GM19455 (cell line): ENCODE results near the gene GCGR.

Experiments used
- ATAC-seq: cut with Tn5 transposase; IDR thresholded peaks from one replicate; pipeline ENCODE4 v1.9.1; 2021; ENCODE audit not compliant: unreplicated experiment

The GCGR gene

DNA sequence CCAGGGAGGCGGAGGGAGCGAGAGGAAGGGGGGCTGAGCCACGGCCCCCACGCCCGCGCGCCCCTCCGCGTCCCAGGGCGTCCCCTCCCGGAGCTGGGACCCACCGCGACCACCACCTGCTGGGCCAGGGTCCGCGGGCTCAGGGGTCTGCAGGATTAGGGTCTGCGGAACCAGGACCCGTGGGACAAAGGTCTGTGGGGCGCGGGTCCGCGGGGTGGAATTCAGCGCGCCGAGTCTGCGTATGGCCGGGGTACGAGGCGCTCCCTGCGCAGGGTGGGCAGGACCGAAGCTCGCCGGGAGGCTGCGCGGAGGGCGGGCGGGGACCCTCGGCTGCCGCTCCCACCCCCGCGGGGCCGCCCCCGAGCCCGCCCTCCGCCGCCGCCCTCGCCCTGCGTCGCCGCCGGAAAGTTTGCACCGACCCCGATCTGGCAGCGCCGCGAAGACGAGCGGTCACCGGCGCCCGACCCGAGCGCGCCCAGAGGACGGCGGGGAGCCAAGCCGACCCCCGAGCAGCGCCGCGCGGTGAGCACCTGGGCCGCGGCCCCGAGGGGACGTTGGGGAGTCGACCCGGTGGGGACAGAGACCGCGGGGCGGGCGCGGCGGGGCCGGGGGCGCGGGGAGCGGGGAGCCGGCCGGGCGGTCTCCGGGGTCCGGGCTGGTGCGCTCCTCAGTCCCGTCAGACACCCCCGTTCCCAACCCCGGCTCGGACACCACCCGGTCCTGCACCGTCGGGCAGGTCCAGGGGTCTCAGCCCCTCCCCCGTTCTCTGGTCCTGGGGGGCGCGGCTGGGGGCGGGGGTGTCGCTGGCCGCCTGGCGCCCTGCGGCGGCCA is at the start of gene GCGR:
Gene GCGR, plus strand, starts transcription at position 423 of the 831 bp plus-strand sequence. CDS start 4,869 bp downstream, outside the sequence.
- ATAC-seq: no peak

DNA sequence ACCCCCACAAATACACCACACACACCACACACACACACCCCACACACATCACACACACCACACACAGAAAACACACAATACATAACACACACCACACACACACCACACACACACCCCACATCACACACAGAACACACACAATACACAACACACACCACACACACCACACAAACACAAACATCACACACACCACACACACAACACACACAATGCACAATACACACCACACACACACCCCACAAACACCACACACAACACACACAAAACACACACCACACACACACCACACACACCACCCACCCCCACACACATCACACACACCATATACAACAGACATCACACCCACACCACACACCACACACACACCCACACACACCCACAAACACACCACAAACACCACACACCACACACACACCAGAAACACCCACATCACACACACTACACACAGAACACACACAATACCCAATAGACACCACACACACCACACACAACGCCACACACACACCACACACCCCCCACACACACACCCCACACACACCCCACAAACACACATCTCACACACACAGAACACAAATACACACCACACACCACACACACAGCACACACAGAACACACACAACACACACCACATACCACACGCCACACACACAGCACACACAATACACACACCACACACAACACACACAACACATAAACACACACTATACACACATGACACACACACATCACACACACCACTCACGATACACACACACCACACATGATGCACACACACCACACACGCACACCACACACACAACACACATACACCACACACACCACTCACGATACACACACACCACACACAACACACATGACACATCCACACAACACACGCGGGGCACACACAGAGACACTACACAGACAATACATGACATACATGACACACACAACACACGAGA is 11.0 kb upstream of the GCGR start:
- ATAC-seq: no peak

DNA sequence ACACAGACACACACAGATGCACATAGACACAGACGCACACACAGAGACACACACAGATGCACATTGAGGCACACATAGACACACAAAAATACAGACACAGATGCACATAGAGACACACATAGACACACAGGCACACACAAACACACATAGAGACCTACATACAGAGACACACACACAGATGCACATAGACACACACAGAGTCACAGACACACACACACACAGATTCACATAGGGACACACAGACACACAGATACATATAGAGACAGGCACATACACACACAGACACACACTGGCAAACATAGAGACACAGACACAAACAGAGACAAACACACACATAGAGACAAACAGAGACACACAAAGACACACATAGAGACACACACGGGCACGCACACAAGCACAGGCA is 9.9 kb upstream of the GCGR start:
- ATAC-seq: no peak

DNA sequence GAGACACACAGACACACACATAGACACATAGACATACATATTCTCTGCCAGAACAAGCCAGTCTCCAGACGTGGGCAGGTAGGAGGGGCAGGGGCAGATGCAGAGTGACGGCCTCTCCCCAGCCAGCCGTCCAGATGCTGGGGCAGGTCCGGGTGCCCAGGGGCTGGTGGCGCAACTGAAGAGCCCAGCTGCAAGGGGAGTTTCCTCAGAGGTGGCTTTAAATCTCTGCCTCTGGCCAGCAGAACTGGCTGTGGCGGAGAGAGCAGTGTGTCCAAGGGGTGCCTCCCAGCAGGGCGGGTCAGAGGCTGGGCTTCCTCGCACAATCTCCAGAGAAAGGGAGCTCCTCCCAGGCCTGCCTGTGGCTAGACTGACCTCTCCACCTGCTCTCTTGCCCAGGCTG is 9.4 kb upstream of the GCGR start:
- ATAC-seq: no peak

DNA sequence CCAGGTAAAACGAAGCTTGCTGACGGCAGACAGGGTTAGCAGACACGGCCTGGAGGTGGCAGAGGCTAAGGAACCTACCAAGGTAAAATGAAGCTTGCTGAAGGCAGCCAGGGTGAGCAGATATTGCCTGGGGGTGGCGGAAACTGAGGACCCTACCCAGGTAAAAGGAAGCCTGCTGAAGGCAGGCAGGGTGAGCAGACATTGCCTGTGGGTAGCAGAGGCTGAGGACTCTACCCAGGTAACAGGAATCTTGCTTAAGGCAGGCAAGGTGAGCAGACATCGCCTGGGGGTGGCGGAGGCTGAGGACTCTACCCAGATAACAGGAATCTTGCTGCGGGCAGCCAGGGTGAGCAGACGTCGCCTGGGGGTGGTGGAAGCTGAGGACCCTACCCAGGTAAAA is 2.6 kb upstream of the GCGR start:
- ATAC-seq: no peak

DNA sequence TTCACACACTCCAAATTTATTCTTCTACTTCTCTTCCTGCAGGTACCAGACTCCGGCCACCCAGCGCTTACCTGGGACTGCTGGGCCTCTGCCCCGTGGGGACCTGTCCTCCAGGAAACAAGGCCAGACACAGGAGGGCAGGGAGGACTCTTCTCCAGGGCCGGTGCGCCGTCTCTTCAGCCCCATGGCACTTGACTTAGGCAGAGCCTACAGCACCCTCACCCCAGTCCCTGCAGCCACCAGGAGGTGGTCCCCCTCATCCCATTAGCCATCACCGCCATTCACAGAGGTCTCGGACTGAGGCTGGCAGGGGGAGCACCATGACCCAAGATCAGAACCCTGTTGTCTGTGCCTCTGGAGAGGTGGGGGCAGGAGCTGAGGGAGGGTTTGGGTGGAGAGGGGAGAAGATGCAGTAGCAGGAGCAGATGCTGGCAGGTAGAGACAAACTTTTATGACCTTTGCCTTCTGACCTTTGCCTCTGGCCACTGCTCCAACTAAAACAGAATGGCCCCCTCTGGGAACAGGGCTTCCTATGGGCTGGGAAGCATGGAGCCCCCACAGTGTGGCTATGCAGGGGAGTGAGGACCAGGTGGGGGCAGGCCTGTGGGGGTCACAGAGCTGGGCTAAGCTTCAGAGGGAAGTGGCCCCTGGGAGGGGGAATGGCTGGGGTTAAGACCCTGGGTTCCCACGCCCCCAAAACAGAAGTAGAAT is 1.7 kb upstream of the GCGR start:
- ATAC-seq: no peak

DNA sequence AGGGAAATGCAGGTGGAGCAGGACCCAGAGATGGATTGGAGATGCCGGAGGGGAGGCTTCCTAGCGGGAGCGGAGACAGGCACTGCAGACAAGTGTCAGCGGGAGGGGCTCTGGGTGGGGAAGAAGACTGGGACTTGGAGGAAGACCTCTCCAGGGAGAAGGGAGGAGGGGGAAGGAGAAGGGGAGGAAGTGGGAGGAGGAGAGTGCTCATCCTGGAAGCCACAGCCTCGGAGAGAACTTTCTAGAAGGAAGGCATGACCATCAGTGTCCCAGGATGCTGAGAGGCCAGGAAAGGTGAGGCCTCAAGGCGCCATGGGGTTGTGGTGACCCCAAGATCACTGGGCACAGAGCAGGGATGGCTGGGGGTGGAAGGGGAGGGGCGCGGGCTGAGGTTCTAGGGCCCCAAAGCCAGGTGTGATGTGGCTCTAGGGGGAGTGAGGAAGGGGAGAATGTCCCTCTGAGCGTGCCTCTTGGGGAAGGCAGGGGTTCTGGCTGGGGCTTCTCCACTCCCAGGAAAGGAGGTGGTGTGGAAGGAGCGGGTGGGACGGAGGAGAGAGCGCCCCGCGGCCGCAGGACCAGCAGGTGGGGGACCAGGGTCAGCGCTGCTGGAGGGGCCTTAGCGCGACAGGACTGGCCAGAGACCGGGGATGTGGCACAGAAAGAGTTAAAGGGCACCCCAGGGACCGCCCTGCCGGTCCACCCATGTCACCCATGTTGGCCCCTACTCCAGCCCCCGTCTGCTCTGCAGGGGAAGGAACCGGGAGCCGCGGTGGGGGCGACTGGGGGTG is 900 bp upstream of the GCGR start:
- ATAC-seq: no peak

DNA sequence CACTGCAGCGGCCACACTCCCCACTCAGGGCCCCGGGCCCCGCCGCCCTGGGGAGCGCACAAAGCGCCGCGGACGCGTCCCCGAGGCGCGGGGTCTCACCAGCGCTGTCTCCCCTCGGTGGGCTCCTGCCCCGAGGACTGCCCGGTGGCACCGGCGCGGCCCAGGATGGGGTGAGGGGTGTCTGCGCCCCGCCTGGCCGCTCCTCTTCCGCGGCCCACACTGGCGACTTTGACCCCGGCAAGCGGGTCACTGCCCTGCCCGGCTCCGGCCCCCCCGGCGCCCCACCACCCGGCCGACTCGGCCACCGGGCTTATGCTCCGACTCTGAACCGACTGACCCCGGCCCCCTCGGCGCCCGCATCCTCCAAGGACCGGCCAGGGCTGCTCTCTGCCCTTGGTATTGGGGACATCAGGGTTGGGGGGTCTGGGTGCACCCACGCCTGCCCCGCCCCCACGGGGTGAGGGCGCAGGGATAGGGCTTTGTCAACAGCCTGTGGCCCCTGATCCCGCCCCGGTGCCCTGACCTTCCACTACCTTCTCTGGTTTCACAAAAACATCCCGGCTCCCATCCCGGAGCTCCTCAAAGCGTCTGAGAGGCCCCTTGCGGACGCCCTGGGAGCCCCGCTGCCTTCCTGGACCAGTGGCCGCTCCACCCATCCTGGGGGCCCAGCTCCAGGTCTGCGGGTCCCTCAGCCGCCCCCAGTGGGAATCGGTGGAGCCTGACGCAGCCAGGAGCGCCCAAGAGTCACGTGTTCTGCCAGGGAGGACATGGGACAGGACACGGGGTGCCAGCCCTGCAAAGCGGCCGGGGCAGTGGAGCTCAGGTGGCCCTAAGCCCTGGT is 829 bp downstream of the GCGR start:
- ATAC-seq: no peak

DNA sequence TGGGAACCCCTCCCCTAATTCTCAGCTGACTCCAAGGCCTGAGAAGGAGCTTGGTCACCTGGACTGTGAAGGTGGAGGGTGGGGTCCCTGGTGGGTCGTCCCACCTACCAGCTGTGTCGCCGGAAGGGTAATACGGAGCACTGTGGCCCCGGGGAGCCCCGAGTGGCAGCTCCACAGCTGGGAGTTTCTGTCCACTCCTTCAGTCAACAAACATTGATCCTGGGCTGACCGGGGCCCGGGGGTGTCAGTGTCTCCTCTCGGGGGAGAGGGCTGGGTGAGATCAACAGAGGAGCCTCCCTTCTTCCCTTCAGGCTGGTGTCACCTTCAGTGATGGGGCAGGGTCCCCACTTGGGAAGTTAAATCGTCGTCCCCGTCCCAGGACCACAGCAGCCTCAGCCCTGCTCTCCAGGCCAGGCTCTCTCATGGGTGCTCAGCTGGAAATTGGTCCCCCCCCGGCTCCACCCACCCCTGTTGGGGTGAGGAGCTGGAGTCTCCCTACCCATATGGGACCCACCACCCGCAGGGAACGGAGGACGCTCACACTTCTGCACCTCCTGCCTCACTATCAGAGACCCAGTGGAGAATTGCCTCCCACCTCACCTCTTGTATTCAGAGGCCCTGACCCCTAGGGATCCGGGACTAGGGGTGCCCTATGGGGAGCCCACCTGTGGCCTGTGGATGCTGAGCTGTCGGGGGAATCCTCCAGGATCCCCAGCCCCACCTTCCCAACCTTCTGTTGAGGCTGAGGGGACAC is 1.9 kb downstream of the GCGR start:
- ATAC-seq: no peak

DNA sequence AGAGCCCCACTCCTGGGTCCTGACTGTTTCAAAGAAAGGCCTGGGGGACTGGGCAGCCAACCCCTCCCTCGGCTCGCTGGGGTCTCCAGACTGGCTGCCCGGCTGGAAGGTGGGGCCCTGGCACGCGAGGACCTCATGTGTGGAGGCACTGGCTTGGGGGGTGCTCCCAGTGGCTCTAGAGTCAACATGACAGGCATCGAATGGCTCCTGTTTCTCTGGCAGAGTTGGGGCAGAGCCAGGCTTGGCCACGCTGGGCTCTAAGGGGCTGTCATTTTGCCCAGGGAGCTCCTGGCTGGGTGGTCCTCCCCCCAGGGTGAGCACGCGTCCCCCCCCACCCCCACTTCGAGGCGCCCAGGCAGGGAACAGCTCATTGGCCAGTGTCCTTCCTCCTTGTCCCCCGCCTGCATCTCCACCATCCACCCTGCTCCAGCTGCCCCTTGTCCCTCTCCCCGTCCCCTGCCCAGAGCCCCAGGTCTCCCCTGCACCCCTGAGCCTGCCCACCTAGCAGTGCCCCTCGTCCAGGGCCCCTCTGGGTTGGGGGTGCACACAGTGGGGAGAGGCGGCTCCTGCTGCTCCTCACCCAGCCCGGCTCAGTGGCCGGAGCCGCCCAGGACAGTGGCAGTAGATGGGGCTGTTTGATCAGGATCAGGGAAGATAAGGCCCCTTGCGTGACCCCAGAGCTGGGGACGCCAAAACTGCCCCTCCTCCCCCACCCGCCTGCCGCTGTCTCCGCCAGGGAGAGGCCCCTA is 2.7 kb downstream of the GCGR start:
- no peak for ATAC-seq

DNA sequence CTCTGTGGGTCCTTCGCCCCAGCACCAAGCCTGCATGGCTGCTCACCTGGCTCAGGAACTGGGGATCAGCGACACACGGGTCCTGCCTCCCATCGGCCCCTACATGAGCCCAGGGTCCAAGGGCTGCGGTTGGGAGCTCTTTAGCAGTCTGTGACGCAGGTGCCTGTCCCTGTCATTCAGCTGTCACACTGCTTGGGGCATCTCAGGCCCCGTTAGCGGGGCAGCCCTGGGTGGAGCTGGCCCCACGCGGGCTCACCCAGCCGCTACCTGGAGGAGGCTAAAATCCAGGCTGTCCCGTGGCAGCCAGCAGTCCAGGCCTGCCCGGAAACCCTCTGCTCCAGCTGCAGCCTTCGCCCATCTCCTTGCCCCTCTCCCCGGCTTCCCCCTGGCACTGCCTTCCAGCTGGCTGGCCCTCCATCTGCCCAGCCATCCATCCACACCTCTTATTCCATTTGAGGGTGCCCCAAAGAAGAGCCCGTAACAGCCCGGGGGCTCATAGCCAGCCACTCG is 3.3 kb downstream of the GCGR start:
- no peak for ATAC-seq

DNA sequence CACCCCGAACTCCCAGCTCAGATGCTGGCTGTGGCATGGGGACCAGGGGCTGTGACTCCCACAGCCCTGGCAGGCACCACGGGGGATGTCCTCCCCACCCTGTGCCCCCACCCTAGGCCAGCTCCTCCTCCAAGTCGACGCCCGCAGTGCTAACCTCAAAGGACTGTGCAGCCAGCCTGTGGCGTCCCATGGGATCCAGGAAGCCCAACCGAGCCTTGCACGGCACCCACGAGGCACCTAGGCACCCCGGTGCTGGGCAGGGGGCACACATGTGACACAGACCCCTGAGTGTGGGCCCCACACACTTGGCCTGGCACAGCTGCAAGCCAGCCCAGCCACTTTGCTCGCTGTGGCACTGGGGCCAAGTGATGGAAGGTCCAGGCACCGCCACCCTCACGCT is 3.9 kb downstream of the GCGR start:
- no peak for ATAC-seq

DNA sequence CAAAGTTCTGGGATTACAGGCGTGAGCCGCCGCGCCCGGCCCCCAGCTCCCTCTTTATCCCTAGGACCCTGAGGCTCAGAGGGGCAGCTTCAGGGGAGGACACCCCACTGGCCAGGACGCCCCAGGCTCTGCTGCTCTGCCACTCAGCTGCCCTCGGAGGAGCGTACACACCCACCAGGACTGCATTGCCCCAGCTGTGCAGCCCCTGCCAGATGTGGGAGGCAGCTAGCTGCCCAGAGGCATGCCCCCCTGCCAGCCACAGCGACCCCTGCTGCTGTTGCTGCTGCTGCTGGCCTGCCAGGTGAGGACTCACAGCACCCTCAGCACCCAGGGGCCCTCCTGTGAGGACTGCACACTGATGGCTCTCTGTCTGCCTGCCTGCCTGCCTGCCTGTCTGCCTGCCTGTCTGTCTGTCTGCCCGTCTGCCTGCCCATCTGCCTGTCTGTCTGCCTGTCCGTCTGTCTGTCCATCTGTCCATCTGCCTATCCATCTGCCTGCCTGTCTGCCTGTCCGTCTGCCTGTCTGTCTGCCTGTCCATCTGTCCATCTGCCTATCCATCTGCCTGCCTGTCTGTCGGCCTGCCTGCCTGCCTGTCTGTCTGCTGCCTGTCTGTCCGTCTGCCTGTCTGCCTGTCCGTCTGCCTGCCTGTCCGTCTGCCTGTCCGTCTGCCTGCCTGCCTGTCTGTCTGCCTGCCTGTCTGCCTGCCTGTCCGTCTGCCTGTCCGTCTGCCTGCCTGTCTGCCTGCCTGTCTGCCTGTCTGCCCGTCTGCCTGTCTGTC is 5.0 kb downstream of the GCGR start:
- ATAC-seq: no peak

DNA sequence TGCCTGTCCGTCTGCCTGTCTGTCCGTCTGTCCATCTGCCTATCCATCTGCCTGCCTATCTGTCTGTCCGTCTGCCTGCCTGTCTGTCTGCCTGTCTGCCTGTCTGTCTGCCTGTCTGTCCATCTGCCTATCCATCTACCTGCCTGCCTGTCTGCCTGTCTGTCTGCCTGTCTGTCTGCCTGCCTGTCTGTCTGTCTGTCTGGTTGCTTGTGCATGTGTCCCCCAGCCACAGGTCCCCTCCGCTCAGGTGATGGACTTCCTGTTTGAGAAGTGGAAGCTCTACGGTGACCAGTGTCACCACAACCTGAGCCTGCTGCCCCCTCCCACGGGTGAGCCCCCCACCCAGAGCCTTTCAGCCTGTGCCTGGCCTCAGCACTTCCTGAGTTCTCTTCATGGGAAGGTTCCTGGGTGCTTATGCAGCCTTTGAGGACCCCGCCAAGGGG is 5.6 kb downstream of the GCGR start:
- no peak for ATAC-seq

DNA sequence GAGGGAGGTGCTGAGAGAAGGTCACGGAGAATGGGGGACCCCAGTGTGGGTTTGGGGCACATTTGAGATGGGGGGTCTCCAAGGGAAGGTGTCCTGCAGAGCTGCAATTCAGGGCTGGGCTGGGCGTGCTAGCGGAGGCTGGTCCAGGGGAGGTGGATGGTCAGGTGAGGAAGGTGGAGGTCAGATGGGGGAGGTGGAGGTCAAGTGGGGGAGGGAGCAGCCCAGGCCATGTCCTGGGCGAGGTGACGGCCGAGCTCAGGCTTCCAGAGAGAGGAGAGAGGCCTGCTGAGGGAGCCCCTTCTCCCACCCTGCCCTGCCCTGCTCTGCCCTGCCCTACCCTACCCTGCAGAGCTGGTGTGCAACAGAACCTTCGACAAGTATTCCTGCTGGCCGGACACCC is 6.5 kb downstream of the GCGR start:
- ATAC-seq: no peak

DNA sequence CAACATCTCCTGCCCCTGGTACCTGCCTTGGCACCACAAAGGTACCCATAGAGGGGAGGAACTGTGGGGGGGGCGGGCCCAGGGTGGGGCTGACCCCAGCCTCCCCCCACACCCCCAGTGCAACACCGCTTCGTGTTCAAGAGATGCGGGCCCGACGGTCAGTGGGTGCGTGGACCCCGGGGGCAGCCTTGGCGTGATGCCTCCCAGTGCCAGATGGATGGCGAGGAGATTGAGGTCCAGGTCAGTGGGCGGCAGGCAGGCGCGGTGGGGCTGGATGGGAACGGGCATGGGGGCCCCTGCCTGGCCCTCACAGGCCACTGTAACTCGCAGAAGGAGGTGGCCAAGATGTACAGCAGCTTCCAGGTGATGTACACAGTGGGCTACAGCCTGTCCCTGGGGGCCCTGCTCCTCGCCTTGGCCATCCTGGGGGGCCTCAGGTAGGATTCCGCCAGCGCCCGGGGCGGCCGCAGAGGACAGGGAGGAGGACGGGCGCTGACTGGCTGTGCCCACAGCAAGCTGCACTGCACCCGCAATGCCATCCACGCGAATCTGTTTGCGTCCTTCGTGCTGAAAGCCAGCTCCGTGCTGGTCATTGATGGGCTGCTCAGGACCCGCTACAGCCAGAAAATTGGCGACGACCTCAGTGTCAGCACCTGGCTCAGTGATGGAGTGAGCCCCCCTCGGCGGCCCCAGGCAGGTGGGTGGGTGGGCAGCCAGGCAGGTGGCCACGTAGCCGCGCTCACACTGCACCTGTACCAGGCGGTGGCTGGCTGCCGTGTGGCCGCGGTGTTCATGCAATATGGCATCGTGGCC is 7.1 kb downstream of the GCGR start:
- ATAC-seq: no peak
